ENCODE data around the gene PDS5A. TPM values are rescaled to one million over a fixed set of nuclear protein-coding genes. Genes with fewer than 3 reads are reported as not detected.
A peak's percentile ranks its signal among the peaks of the same experiment; 100 is the strongest.
"Not testable (repeated sequence)": the region's sequence is repeated elsewhere in the genome, so short reads cannot be mapped to it uniquely, and the experiment has no call there.

Gene PDS5A
- total RNA-seq, 1 donor from 2014 or later, result 82.1 TPM

DNA sequence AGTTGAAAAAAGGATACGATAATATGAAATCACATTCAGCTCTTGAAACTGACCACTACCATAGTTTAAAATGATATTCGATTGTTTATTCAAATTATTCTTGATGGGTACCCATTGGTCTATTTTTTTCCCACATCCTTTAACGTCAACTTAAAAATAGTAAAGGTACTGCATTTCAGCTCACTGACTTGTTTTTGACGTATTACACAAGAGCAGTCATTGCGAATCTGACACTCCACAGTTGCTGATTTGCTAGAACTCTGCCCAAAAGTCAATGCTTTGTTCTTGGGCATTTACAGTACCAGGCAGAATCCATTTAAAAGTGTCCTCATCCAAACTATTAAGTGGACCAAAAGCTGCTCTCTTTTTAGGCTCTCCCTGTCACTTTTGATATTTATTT lies 1.2 kb upstream of the PDS5A start:
- Mint-ChIP-seq H3K4me3 (peak overlapping the region; percentile 75), H3K4me1 (peaks cover 22% of the 10 kb centered on the region), H3K36me3 (ENCODE audit: low read depth) (peaks cover 9% of the 10 kb centered on the region), H3K27ac (ENCODE audit: unreplicated experiment) (no peak overlapping the region), H3K27me3 (ENCODE audit: low read depth) (no peaks in the 10 kb centered on the region), H3K9me3 (no peaks in the 10 kb centered on the region)
- TF ChIP-seq, protein P1, sequence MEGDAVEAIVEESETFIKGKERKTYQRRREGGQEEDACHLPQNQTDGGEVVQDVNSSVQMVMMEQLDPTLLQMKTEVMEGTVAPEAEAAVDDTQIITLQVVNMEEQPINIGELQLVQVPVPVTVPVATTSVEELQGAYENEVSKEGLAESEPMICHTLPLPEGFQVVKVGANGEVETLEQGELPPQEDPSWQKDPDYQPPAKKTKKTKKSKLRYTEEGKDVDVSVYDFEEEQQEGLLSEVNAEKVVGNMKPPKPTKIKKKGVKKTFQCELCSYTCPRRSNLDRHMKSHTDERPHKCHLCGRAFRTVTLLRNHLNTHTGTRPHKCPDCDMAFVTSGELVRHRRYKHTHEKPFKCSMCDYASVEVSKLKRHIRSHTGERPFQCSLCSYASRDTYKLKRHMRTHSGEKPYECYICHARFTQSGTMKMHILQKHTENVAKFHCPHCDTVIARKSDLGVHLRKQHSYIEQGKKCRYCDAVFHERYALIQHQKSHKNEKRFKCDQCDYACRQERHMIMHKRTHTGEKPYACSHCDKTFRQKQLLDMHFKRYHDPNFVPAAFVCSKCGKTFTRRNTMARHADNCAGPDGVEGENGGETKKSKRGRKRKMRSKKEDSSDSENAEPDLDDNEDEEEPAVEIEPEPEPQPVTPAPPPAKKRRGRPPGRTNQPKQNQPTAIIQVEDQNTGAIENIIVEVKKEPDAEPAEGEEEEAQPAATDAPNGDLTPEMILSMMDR (conservative IDR thresholded peaks at IDR 0.05), result no peak
- DNase-seq (ENCODE audit: low read depth, low spot score), result no peak

DNA sequence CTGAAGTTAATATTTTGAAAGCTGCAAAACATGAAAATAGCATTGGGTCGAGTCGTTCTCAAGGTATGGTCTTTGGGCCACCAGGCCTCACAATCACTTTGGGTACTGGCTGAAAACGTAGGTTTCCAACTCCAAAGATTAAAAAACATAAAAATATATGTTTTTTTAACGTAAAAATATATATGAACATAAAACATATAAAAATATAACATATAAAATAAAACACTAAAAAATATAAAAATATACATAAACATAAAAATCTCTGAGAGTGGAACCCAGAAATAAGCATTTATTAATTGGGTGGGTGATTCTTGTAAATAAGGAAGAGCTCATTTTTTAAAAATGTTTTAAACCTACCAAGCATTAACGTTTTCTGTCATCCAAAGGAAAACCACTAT lies 666 bp upstream of the PDS5A start:
- peaks cover 25% of the 10 kb centered on the region for H3K4me1 Mint-ChIP-seq
- H3K27ac Mint-ChIP-seq (ENCODE audit: unreplicated experiment), result peak overlapping the region; percentile 98
- no peaks in the 10 kb centered on the region for H3K27me3 Mint-ChIP-seq (ENCODE audit: low read depth)
- TF ChIP-seq, protein P1 (conservative IDR thresholded peaks at IDR 0.05), result no peak
- H3K4me3 Mint-ChIP-seq, result peak overlapping the region; percentile 92
- no peak for DNase-seq (ENCODE audit: low read depth, low spot score)
- H3K9me3 Mint-ChIP-seq, result no peaks in the 10 kb centered on the region
- H3K36me3 Mint-ChIP-seq (ENCODE audit: low read depth), result peaks cover 13% of the 10 kb centered on the region

DNA sequence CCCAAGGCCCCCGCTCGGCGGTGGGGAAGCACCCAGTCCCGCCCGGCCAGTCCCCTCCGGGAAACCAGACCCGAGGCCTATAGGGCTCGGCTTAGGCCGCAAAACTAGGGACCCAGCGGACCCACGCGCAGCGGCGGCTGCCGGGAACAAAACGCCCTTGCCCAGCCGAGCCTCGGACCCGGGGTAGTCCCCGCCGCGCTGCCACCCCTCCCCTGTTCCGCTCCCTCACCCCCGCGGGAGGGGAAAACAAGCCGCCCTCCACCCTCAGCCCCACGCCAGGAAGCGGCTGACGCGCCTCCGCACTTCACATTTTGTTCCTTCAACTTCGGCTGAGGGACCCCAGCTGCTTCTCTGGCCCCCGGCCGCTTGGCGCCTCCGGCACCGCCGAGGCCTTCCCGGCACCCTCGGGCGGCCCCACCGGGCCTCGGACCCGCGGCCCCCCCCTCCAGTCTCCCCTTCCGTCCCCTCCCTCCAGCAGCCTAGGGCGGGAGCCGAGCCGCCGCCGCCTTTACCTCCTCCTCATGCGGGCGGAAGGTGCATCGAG lies 694 bp downstream of the PDS5A start:
- DNase-seq (ENCODE audit: low read depth, low spot score), result peak; percentile 36
- no peak overlapping the region for H3K27ac Mint-ChIP-seq (ENCODE audit: unreplicated experiment)
- peaks cover 30% of the 10 kb centered on the region for H3K4me1 Mint-ChIP-seq
- peak overlapping the region; percentile 90 for H3K4me3 Mint-ChIP-seq
- H3K9me3 Mint-ChIP-seq, result no peaks in the 10 kb centered on the region
- no peaks in the 10 kb centered on the region for H3K27me3 Mint-ChIP-seq (ENCODE audit: low read depth)
- TF ChIP-seq, protein P1 (conservative IDR thresholded peaks at IDR 0.05), result no peak
- H3K36me3 Mint-ChIP-seq (ENCODE audit: low read depth), result peaks cover 18% of the 10 kb centered on the region

DNA sequence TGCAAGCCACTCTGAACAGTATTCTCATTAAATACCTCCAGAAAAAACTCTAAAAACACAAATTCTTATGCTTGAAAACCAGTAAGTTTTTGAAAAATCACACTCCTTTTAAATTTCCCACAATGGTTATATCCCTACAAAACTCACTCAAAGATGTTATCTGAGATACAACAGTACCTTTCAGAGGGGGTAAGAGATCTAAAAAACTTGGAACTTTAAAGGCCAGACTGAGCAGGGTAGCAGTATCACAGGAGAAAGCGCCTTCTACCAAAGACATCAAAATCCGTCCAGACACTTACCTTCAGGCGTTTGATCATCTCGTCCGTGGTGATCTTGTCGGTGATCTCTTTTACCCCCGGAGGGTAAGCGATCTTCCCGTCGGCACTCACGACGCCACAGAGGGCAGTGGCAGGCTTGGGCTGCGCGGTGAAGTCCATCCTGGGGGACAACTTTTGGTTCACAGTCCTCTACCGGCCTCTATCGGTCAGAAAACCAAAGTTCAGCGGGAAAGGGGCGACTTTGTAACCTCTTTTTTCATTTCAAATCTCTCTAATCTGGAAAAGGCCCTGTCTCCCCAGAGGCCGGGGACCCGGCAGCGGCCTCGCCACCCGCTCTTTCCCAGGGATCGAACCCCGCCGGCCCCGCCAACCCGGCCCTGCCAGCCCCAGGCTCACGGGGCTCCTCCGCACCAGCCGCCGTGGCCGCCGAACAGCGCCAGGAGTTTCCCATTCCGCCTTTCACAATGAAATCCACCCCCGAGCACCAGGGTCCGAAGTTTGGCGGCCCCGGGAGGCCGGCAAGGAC lies 1.4 kb downstream of the PDS5A start:
- peaks cover 18% of the 10 kb centered on the region for H3K36me3 Mint-ChIP-seq (ENCODE audit: low read depth)
- peak; percentile 67 for DNase-seq (ENCODE audit: low read depth, low spot score)
- H3K4me1 Mint-ChIP-seq, result peaks cover 31% of the 10 kb centered on the region
- TF ChIP-seq, protein P1 (conservative IDR thresholded peaks at IDR 0.05), result peak; percentile 86
- peak overlapping the region; percentile 90 for H3K4me3 Mint-ChIP-seq
- H3K27me3 Mint-ChIP-seq (ENCODE audit: low read depth), result no peaks in the 10 kb centered on the region
- no peaks in the 10 kb centered on the region for H3K9me3 Mint-ChIP-seq
- H3K27ac Mint-ChIP-seq (ENCODE audit: unreplicated experiment), result peak overlapping the region; percentile 21

DNA sequence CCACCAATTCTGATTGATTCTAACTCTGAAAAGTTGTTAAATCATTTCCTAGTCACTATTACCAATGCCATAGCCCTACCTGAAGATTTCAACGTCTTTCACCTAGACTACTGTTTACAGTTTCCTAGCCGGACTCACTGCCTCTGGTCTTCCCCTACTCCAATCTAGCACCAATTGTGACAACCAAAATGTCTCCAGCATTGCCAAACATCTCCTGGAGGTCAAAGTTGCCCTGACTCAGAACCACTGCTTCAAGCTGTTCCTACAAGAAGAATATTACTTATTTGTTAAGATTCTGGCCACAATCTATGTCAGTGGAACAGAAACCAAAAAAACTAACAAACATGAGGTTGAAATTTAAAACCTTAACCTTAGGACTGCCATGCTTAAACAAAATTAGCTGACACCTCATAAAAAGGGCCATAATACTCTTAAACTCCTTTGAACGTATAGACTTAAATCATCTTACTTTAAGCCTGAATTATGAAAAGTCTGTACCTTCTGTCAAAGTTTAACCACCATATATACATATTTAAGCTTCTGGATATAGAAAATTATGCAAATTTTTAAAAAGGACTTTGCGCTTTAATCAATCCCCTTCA lies 2.1 kb downstream of the PDS5A start:
- no peak overlapping the region for H3K27ac Mint-ChIP-seq (ENCODE audit: unreplicated experiment)

DNA sequence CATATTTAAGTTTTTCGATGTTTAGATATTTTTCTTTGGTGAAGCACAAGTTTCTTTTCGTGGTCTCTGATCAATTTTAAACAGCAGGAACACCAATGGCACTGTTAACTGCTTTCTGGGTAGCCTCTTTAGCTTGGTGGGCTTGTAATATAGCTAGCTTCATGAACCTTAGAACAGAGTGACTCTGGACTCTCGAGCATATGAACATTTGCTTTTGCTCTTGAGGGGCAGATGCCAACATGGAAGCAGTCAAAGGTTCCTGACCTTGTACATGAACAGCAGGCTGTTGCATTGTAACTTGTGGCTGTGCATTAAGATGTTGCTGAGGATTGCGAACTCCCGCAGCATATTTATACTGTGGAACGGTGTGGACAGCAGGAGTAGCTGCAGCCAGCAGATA lies 4.7 kb downstream of the PDS5A start:
- Mint-ChIP-seq H3K36me3 (ENCODE audit: low read depth) (peaks cover 18% of the 10 kb centered on the region), H3K27ac (ENCODE audit: unreplicated experiment) (peak overlapping the region; percentile 38), H3K4me3 (peak overlapping the region; percentile 73), H3K4me1 (peaks cover 46% of the 10 kb centered on the region)
- not testable (repeated sequence) for H3K9me3 Mint-ChIP-seq; DNase-seq (ENCODE audit: low read depth, low spot score); H3K27me3 Mint-ChIP-seq (ENCODE audit: low read depth)

More for the DNA sequence above, 2.1 kb downstream of the PDS5A start:
- DNase-seq (ENCODE audit: low read depth, low spot score), result no peak
- H3K36me3 Mint-ChIP-seq (ENCODE audit: low read depth), result peaks cover 18% of the 10 kb centered on the region
- H3K9me3 Mint-ChIP-seq, result no peaks in the 10 kb centered on the region
- peak overlapping the region; percentile 90 for H3K4me3 Mint-ChIP-seq
- TF ChIP-seq, protein P1 (conservative IDR thresholded peaks at IDR 0.05), result no peak
- peaks cover 38% of the 10 kb centered on the region for H3K4me1 Mint-ChIP-seq
- no peaks in the 10 kb centered on the region for H3K27me3 Mint-ChIP-seq (ENCODE audit: low read depth)
